Measurements from ENCODE around the gene CAPN12.

DNA sequence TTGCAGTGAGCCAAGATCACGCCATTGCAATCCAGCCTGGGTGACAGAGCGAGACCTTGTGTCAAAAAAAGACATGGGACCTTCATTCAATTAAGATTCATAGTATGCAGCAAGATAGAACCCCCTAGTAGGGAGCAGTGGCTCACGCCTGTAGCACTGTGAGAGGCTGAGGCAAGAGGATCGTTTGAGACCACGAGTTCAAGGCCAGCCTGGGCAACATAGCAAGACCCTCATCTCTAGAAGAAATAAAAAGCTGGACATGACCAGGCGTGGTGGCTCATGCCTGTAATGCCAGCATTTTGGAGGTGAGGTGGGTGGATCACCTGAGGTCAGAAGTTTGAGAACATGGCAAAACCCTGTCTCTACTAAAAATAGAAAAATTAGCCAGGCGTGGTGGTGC lies 36.2 kb upstream of the CAPN12 start:
- TF ChIP-seq, protein P1, sequence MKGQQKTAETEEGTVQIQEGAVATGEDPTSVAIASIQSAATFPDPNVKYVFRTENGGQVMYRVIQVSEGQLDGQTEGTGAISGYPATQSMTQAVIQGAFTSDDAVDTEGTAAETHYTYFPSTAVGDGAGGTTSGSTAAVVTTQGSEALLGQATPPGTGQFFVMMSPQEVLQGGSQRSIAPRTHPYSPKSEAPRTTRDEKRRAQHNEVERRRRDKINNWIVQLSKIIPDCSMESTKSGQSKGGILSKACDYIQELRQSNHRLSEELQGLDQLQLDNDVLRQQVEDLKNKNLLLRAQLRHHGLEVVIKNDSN (IDR thresholded peaks at IDR 0.05; ENCODE audit: borderline replicate concordance, extremely low read length, insufficient read depth, low read depth, low read length) = no peak
- TF ChIP-seq POLR2AphosphoS5 (IDR thresholded peaks at IDR 0.05; ENCODE audit: low read length) = no peak

Data from GM12878 (cell line).